H1 (cell line): Measurements from ENCODE around the gene ADD2. TPM values are rescaled to one million over a fixed set of nuclear protein-coding genes. Genes with fewer than 3 reads are reported as not detected.

Source experiments
- CTCF ChIA-PET: fragments of 300-600 bp; sonication (Branson Sonifier 250); formaldehyde crosslinking; loops from one replicate; lab custom pipeline; 2021; ENCODE audit not compliant: partially characterized antibody; lab: Charles Lee
- POLR2A ChIA-PET: fragments of 300-600 bp; sonication (Branson Sonifier 250); formaldehyde crosslinking; loops from one replicate; lab custom pipeline; 2021; ENCODE audit warnings: inconsistent platforms; ENCODE audit not compliant: partially characterized antibody; lab: Charles Lee
- DNase-seq, 2 experiments: peaks; one replicate each; pipeline versions ENCODE4 v3.0.0 to v3.0.0-alpha.2; 2010 to 2022; ENCODE audit warnings: low spot score in 2 of 2, low read depth in 1 of 2, mixed read lengths in 1 of 2
- FAIRE-seq: peaks from 2 replicates; lab custom pipeline; 2011; peaks lifted over from hg19 to GRCh38; lab: Jason Lieb, UNC
- H2AFZ ChIP-seq: 2 replicates; pipeline ENCODE4 v1.8.1; 2012; ENCODE audit warnings: low read length, inconsistent platforms
- H2AK5ac ChIP-seq: 2 replicates; pipeline ENCODE4 v1.6.1; 2013; ENCODE audit warnings: low read depth, low read length
- H2BK120ac ChIP-seq: replicated peaks from 2 replicates; pipeline ENCODE3; 2013; ENCODE audit warnings: low read depth, low read length, inconsistent platforms
- H2BK12ac ChIP-seq: 2 replicates; pipeline ENCODE4 v1.6.1; 2013; ENCODE audit warnings: low read depth, low read length
- H2BK15ac ChIP-seq: 2 replicates; pipeline ENCODE4 v1.6.1; 2013; ENCODE audit warnings: low read length
- H2BK20ac ChIP-seq: 2 replicates; pipeline ENCODE4 v1.6.1; 2013; ENCODE audit warnings: low read length
- H2BK5ac ChIP-seq: 2 replicates; pipeline ENCODE4 v1.6.1; 2013; ENCODE audit warnings: low read depth, low read length
- H3K14ac ChIP-seq: 2 replicates; pipeline ENCODE4 v1.6.1; 2013; ENCODE audit warnings: inconsistent platforms; ENCODE audit not compliant: insufficient read length
- H3K18ac ChIP-seq: 2 replicates; pipeline ENCODE4 v1.6.1; 2013; ENCODE audit warnings: low read length; ENCODE audit errors: extremely low read depth
- H3K23ac ChIP-seq: 2 replicates; pipeline ENCODE4 v1.6.1; 2013; ENCODE audit warnings: inconsistent platforms; ENCODE audit not compliant: insufficient read length
- H3K23me2 ChIP-seq: 2 replicates; pipeline ENCODE4 v1.6.1; 2013; ENCODE audit warnings: low read depth, low read length
- H3K27ac ChIP-seq: 2 replicates; pipeline ENCODE4 v1.6.1; 2011; ENCODE audit warnings: low read depth, low read length, inconsistent platforms
- H3K27me3 ChIP-seq, 4 experiments: replicated peaks in 1 of 4; 1 replicate in 1 of 4; 2 replicates in 3 of 4; pipeline versions ENCODE4 v1.6.1 to v1.8.1; 2011 to 2013; ENCODE audit warnings: low read length in 3 of 4, mild to moderate bottlenecking in 3 of 4, inconsistent platforms in 2 of 4, mixed read lengths in 2 of 4, moderate library complexity in 1 of 4; ENCODE audit not compliant: control insufficient read depth in 3 of 4, insufficient read depth in 3 of 4; ENCODE audit errors: extremely low read depth in 1 of 4
- H3K36me3 ChIP-seq, 4 experiments: 2 replicates each; pipeline versions ENCODE4 v1.6.1 to v1.8.1; 2011 to 2013; ENCODE audit warnings: mild to moderate bottlenecking in 4 of 4, low read length in 3 of 4, moderate library complexity in 2 of 4, control low read depth in 1 of 4, inconsistent platforms in 1 of 4; ENCODE audit not compliant: insufficient read depth in 4 of 4, control insufficient read depth in 2 of 4
- H3K4ac ChIP-seq: replicated peaks from 2 replicates; pipeline ENCODE3; 2013; ENCODE audit warnings: low read length, low read depth, mixed read lengths, inconsistent platforms; ENCODE audit not compliant: insufficient read length
- H3K4me1 ChIP-seq, 4 experiments: replicated peaks in 1 of 4; 1 replicate in 1 of 4; 2 replicates in 3 of 4; pipeline versions ENCODE4 v1.6.1 to v1.8.1; 2011 to 2013; ENCODE audit warnings: low read length in 3 of 4, inconsistent platforms in 2 of 4, mixed read lengths in 1 of 4; ENCODE audit not compliant: insufficient read depth in 4 of 4, control insufficient read depth in 3 of 4
- H3K4me2 ChIP-seq, 2 experiments: 2 replicates each; pipeline versions ENCODE4 v1.6.1 to v1.8.1; 2011 to 2013; ENCODE audit warnings: low read depth in 2 of 2, low read length in 2 of 2, control low read depth in 1 of 2, inconsistent platforms in 1 of 2, mild to moderate bottlenecking in 1 of 2; ENCODE audit not compliant: insufficient read depth in 1 of 2
- H3K4me3 ChIP-seq, 4 experiments: fragments of 200-600, 300-600 bp in 1 of 4; sonication (generic), shearing (Covaris generic), sonication (Bioruptor Twin) in 1 of 4; 2 replicates each; pipeline versions ENCODE4 v1.5.1 to v1.8.1; 2011 to 2016; ENCODE audit warnings: low read length in 4 of 4, low read depth in 3 of 4, control low read depth in 2 of 4, inconsistent platforms in 2 of 4, mild to moderate bottlenecking in 2 of 4, mixed read lengths in 1 of 4, moderate library complexity in 1 of 4; ENCODE audit not compliant: insufficient read depth in 2 of 4; ENCODE audit errors: extremely low read depth in 1 of 4
- H3K56ac ChIP-seq: replicated peaks from 2 replicates; pipeline ENCODE3; 2013; ENCODE audit warnings: low read depth, mild to moderate bottlenecking, mixed read lengths, low read length, inconsistent platforms; ENCODE audit not compliant: insufficient read length
- H3K79me1 ChIP-seq: 2 replicates; pipeline ENCODE4 v1.6.1; 2013; ENCODE audit warnings: low read depth, low read length, control low read depth
- H3K79me2 ChIP-seq, 2 experiments: 2 replicates each; pipeline versions ENCODE4 v1.6.1 to v1.8.1; 2012 to 2013; ENCODE audit warnings: low read length in 2 of 2, mild to moderate bottlenecking in 2 of 2, inconsistent platforms in 1 of 2; ENCODE audit not compliant: insufficient read depth in 2 of 2, control insufficient read depth in 1 of 2
- H3K9ac ChIP-seq, 4 experiments: replicated peaks in 1 of 4; 1 replicate in 1 of 4; 2 replicates in 3 of 4; pipeline versions ENCODE4 v1.6.1 to v1.8.1; 2011 to 2013; ENCODE audit warnings: low read depth in 3 of 4, low read length in 3 of 4, control low read depth in 2 of 4, mild to moderate bottlenecking in 2 of 4, moderate library complexity in 2 of 4, inconsistent platforms in 1 of 4; ENCODE audit errors: extremely low read depth in 1 of 4
- H3K9me3 ChIP-seq, 2 experiments: 2 replicates each; pipeline versions ENCODE4 v1.6.1 to v1.8.1; 2012 to 2013; ENCODE audit warnings: mild to moderate bottlenecking in 2 of 2, moderate library complexity in 2 of 2, control low read depth in 1 of 2, inconsistent platforms in 1 of 2, low read depth in 1 of 2, low read length in 1 of 2, mixed read lengths in 1 of 2; ENCODE audit not compliant: insufficient read depth in 2 of 2
- H4K20me1 ChIP-seq, 2 experiments: replicated peaks in 1 of 2; 2 replicates each; pipeline versions ENCODE3 to v1.8.1; 2011 to 2013; ENCODE audit warnings: inconsistent platforms in 2 of 2, low read length in 2 of 2, mild to moderate bottlenecking in 1 of 2; ENCODE audit not compliant: insufficient read depth in 2 of 2, control insufficient read depth in 1 of 2
- H4K5ac ChIP-seq: 2 replicates; pipeline ENCODE4 v1.6.1; 2013; ENCODE audit warnings: low read length, low read depth, mixed read lengths, inconsistent platforms; ENCODE audit not compliant: insufficient read length
- H4K8ac ChIP-seq: 2 replicates; pipeline ENCODE4 v1.8.0; 2013; ENCODE audit warnings: mild to moderate bottlenecking, moderate library complexity, low read length, inconsistent platforms; ENCODE audit not compliant: insufficient read depth; ENCODE audit errors: extremely low read depth
- H4K91ac ChIP-seq: replicated peaks from 2 replicates; pipeline ENCODE3; 2013; ENCODE audit warnings: low read length, mixed read lengths, inconsistent platforms; ENCODE audit not compliant: insufficient read length
- BACH1 ChIP-seq: IDR thresholded peaks from 2 replicates; pipeline ENCODE4 v1.6.1; 2012; ENCODE audit warnings: low read length, improper control_type of control experiment
- BCL11A ChIP-seq, 2 experiments: IDR thresholded peaks; one replicate each; pipeline ENCODE4 v1.6.1; 2011; ENCODE audit warnings: low read depth in 2 of 2, low read length in 2 of 2, mild to moderate bottlenecking in 2 of 2
- CREB1 ChIP-seq: IDR thresholded peaks from 2 replicates; pipeline ENCODE4 v1.6.1; 2012; ENCODE audit warnings: inconsistent platforms
- EGR1 ChIP-seq: IDR thresholded peaks from 2 replicates; pipeline ENCODE4 v1.6.1; 2011; ENCODE audit warnings: low read depth, low read length, borderline replicate concordance
- FOSL1 ChIP-seq: IDR thresholded peaks from 2 replicates; pipeline ENCODE4 v1.6.1; 2011; ENCODE audit warnings: mild to moderate bottlenecking, low read depth, low read length, moderate library complexity; ENCODE audit not compliant: insufficient read depth
- GABPA ChIP-seq: IDR thresholded peaks from 2 replicates; pipeline ENCODE4 v1.6.1; 2011; ENCODE audit warnings: mild to moderate bottlenecking, low read length, moderate library complexity, borderline replicate concordance; ENCODE audit not compliant: insufficient read depth
- MAX ChIP-seq: IDR thresholded peaks from 2 replicates; pipeline ENCODE4 v1.6.1; 2012; ENCODE audit warnings: inconsistent platforms
- PHF8 ChIP-seq: fragments of 200-600 bp; sonication (generic); conservative IDR thresholded peaks from 2 replicates; pipeline ENCODE4 v1.7.1; 2012; ENCODE audit warnings: low read depth, mild to moderate bottlenecking, inconsistent platforms, low read length, moderate library complexity
- POLR2A ChIP-seq, 2 experiments: IDR thresholded peaks; 1 replicate in 1 of 2; 2 replicates in 1 of 2; pipeline ENCODE4 v1.6.1; 2011; ENCODE audit warnings: low read depth in 2 of 2, low read length in 2 of 2, mild to moderate bottlenecking in 2 of 2; ENCODE audit errors: control extremely low read depth in 1 of 2
- SIRT6 ChIP-seq: IDR thresholded peaks from one replicate; pipeline ENCODE4 v1.7.1; 2012; ENCODE audit warnings: low read length, inconsistent platforms
- SIX5 ChIP-seq: IDR thresholded peaks from 2 replicates; pipeline ENCODE4 v1.6.1; 2011; ENCODE audit warnings: mild to moderate bottlenecking, low read depth, low read length
- YY1 ChIP-seq: IDR thresholded peaks from 2 replicates; pipeline ENCODE4 v1.6.1; 2011; ENCODE audit warnings: low read depth, mild to moderate bottlenecking, low read length
- WGBS, 2 experiments: shearing (Covaris generic) in 1 of 2; methylation state at CpG; one replicate each; pipeline versions ENCODE4 v1.1.6 to v1.1.7; 2013 to 2015; ENCODE audit warnings: low lambda C conversion rate in 2 of 2, mixed read lengths in 2 of 2, inconsistent platforms in 1 of 2, low coverage in 1 of 2, missing lambda C conversion rate in 1 of 2; ENCODE audit not compliant: insufficient replicate concordance in 2 of 2, insufficient coverage in 1 of 2, insufficient read length in 1 of 2; ENCODE audit errors: extremely low coverage in 1 of 2, missing lambda C conversion rate in 1 of 2; 5-methylcytosine and 5-hydroxymethylcytosine counted together
- polyA plus RNA-seq, 7 experiments: library from polyadenylated mRNA; depleted of rRNA in 3 of 7; stranded (reverse) in 5 of 7; unstranded in 2 of 7; fragments of >200 nt in 5 of 7; fragments of 200-250 nt in 2 of 7; gene quantifications; 1 replicate in 5 of 7; 2 replicates in 1 of 7; 4 replicates in 1 of 7; pipeline versions ENCODE4 v1.2.1 to v1.2.3, GENCODE V29; 2011 to 2013; ENCODE audit warnings: missing spikeins in 2 of 7, mixed read lengths in 2 of 7
- total RNA-seq: library from RNA; stranded (reverse); fragmentation: NEBNext Ultra II Directional; extraction: Animal tissue kit (Norgen Biotek cat#: 25700); gene quantifications from 2 replicates; pipeline ENCODE4 v1.2.1, GENCODE V29; 2021

ADD2 gene
- total and polyA plus RNA-seq, 2 of the 8 experiments (the other 6 are each of a cell fraction or from before 2014, with no cell fraction given) = 58.5 to 170 TPM

- Histone ChIP-seq H3K23ac (no peak overlapping the region), H4K91ac (no peak overlapping the region), H3K36me3 (no peaks in the 10 kb centered on the region), H3K9me3 (no peaks in the 10 kb centered on the region), H2BK12ac (no peak overlapping the region), H3K18ac (no peak overlapping the region), H3K79me1 (no peaks in the 10 kb centered on the region), H3K4me1 (peaks cover 2 to 14% (median 7%) of the 10 kb centered on the region in 4 experiments; a peak in 6 of 7 replicates), H3K4me2 (no peak overlapping the region), H3K27me3 (no peaks in the 10 kb centered on the region), H3K56ac (no peak overlapping the region), H3K14ac (no peak overlapping the region), H2BK5ac (no peak overlapping the region), H4K20me1 (no peaks in the 10 kb centered on the region), H3K4me3 (no peak overlapping the region), H4K8ac (no peak overlapping the region), H2AFZ (no peak overlapping the region), H3K9ac (no peak overlapping the region), H2BK20ac (no peak overlapping the region), H2AK5ac (no peak overlapping the region), H4K5ac (no peak overlapping the region), H2BK15ac (no peak overlapping the region), H3K4ac (no peak overlapping the region), H3K27ac (no peak overlapping the region), H3K79me2 (no peaks in the 10 kb centered on the region), H2BK120ac (no peak overlapping the region), H3K23me2 (no peaks in the 10 kb centered on the region; the same call in 1 of the 2 replicates)
- ChIA-PET POLR2A (interaction anchor here (0.8 to 1.6 kb wide), 3 partner anchors 13 to 479 kb away, joined by 3 read pairs; no protein-coding TSS in a partner anchor), CTCF (interaction anchor here (0.6 to 2.4 kb wide), 8 partner anchors 13 to 1033 kb away, joined by 3 to 13 read pairs (median 3); partner anchors contain the start of genes FIGLA and TGFA)
- no peak for DNase-seq
- 94% methylated on average over 2 of the region's 2 CpGs; no CpG with 5 or more reads in 1 of the 2 experiments for whole genome bisulfite sequencing, 2 experiments
- TF ChIP-seq BACH1 = no peak
- TF ChIP-seq BCL11A (IDR thresholded peaks at IDR 0.05; ENCODE audit: low read depth in 2 of 2, low read length in 2 of 2) = no peak
- TF ChIP-seq SIRT6 = no peak
- no peak for TF ChIP-seq YY1
- TF ChIP-seq PHF8 = no peak
- TF ChIP-seq MAX = no peak
- TF ChIP-seq GABPA = no peak
- no peak for TF ChIP-seq SIX5
- no peak for TF ChIP-seq CREB1
- no peak for TF ChIP-seq FOSL1
- TF ChIP-seq POLR2A (IDR thresholded peaks at IDR 0.05; ENCODE audit: control extremely low read depth in 1 of 2, low read depth in 2 of 2, low read length in 2 of 2) = no peak
- TF ChIP-seq EGR1 = no peak
- FAIRE-seq = no peak
Measured at GRCh38 chr2:70772486-70773155, 4.6 kb upstream of the ADD2 start.
